Tongue (tissue), 2 donors: ENCODE data around the gene MGST2. TPM values are rescaled to one million over a fixed set of nuclear protein-coding genes. Genes with fewer than 3 reads are reported as not detected.

ENCODE experiments used
- DNase-seq: peaks from one replicate; pipeline ENCODE4 v3.0.0-alpha.2; 2015
- total RNA-seq: library from RNA; depleted of rRNA; stranded (reverse); fragments of >200 nt; gene quantifications from one replicate; pipeline ENCODE4 v1.2.3, GENCODE V29; 2014

The MGST2 gene
- total RNA-seq, 1 donor from 2014 or later: 34.0 TPM

GRCh38 chr4:139645458-139645857 lies 20.2 kb upstream of the MGST2 start:
- no peak for DNase-seq

GRCh38 chr4:139647184-139647583 lies 18.4 kb upstream of the MGST2 start:
- DNase-seq: no peak

GRCh38 chr4:139647952-139648351 lies 17.7 kb upstream of the MGST2 start:
- no peak for DNase-seq

DNA sequence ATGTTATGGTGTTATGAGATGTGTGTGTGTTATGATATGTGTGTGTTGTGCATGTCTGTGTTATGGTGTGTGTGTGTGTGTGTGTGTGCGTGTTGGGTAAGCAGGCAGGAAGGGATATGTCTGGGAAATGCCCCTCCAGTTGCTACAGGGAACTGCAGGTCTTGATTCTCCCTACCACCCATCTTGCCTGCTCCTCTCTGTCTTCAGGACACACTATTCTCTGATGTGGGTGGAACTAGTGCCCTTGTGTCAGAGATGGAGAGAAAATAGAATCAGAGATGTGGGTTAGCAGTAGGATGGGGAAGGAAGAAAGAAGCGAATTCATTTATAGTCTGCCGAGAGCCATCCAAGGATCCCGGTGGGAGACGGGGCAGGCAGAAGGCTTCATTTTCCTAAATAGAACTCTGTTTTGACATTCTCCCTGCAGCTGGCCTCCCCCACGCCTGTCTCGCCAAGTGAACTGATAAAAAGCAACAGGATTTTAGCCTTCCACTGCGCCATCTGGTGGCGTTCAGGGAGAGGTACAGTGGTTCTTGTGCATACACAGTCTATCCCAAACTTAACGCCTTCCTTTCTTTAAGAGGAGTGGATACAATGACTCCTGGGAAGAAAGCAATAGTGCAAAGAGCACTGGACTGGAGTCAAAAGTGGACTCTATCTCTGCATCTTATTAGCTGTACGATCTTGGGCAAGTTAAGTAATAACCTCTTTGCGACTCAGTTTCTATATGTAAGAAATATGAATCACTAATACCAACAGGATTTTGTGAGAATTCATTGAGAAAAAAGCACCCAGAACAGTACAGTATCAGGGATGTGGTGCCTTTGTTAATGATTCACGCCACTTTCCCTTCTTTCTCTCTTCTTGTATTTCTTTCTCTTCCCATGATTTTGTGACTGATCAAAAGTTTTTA lies 14.1 kb upstream of the MGST2 start:
- DNase-seq: peak; percentile 95

DNA sequence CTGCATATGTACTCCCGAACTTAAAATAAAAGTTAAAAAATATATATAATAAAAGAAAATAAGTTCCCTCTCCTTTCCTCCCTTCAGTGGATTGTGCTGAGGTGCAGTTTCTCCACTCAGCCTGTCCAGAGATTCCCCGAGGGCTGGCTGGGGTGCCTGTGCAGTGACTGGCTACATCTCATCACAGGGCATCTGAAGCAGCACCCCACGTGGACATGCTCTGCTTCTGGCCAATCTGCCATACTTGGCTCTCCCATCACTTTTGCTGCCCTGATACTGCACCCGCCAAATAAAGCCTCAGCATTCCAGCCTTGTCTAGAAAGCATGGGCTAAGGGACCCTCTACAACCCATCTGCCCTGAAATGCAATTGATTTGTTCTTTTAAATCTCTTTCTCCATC lies 11.1 kb upstream of the MGST2 start:
- DNase-seq: no peak

DNA sequence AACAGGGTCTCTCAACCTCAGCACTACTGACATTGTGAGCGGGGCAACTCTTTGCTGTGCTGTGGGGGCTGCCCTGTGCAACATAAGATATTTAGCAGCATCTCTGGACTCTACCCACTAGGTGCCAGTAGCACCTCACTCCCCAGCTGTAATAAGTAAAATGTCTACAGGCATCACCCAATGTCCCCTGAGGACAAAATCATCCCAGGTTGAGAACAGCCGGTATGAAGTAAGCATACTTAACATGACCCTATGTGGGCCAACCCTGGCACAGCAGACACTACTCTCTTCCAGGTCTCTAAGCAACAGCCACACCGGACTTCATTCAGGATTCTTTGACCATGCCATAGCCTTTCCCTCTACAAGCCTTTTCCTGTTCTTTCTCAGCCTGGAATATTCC lies 10.5 kb upstream of the MGST2 start:
- DNase-seq: peak; percentile 43

GRCh38 chr4:139656614-139657486 lies 8.8 kb upstream of the MGST2 start:
- peak; percentile 86 for DNase-seq

- DNase-seq: no peak
Observed at GRCh38 chr4:139658185-139658584, 7.4 kb upstream of the MGST2 start.

- DNase-seq: no peak
Observed at GRCh38 chr4:139658586-139659382, 6.8 kb upstream of the MGST2 start.

DNA sequence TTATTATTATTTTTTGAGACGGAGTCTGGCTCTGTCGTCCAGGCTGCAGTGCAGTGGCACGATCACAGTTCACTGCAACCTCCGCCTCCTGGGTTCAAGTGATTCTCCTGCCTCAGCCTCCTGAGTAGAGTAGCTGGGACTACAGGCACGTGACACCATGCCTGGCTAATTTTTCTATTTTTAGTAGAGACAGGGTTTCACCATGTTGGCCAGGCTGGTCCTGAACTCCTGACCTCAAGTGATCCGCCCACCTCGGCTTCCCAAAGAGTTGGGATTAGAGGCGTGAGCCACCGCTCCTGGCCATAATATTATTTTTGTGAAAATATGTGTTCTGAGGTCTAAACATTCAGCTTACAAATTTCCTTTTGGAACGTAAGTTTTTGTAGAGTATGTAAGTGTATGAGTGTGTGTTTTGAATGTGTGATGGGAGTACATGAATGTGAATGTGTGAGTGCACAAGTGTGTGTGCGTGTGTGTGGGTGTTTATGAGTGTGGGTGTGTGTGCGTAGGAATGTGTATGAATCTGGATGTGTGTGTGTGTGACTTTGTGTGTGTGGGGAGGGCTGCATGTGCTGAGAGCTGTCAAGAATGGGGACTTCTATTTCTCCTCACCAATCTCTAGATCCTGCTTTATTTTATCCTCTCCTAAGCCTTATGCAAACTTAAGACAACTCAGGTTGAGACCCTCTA lies 5.7 kb upstream of the MGST2 start:
- no peak for DNase-seq

DNA sequence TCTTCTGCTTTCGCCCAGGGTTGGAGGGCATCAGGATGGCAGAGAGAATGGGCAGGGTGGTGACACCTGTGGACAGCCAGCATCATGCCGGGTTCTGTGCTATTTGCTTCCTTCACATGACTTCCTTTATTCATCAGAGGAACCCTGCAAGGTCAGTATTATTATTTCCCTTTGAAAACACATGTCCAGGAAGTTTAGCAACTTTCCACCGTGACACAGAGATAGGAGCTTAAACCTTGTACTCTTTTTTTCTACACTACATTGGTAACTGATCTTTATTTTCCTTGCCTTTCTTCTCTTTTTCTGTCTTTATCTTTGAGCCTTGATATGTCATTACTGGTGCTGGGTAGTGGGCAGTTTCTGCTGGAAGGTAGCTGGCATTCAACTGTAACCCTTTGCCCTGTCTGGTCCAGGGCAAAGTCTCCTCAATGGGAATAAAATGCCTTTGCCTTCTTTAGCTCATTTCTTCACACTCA lies 5.0 kb upstream of the MGST2 start:
- no peak for DNase-seq

GRCh38 chr4:139663561-139664138 lies 2.0 kb upstream of the MGST2 start:
- no peak for DNase-seq

GRCh38 chr4:139664442-139664841 lies 1.2 kb upstream of the MGST2 start:
- DNase-seq: no peak

- no peak for DNase-seq
Observed at GRCh38 chr4:139665079-139665689, 435 bp upstream of the MGST2 start.

DNA sequence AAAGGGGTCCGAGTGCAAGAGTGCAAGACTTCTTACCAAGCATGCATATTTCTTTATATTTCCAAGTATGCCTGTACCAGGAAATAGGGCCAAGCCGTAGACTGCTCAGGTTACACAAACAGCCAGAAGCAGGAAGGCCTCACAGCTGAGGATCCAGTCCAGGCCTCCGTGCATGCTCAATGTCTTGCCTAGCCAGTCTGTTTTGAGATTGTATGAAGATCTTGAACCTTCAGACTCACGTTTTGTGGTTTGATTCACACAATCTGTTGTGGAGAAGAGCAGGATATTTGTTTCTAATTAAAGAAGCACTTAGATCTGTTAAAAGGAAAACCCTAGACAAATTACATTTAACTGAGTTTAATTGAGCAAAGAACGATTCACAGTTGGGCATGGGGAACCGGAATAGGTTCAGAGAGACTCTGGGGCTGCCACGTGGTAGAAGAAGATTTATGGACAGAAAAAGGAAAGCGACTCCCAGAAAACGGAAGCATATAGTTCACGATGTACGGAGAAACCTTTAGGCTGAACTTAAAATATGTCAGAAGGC lies 1.2 kb downstream of the MGST2 start:
- peak; percentile 87 for DNase-seq

DNA sequence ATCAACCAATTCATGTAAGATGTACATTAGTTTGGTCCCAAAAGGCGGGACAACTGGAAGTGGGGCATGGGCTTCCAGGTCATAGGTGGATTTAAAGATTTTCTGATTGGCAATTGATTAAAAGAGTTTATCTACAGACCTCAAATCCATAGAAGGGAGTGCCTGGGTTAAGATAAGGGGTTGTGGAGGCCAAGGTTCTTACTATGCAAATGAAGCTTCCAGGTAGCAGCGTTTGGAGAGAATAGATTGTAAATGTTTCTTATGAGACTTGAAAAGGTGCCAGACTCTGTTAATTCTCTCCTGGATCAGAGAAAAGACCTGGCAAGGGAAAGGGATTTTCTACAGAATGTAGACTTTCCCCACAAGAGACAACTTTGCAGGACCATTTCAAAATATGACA lies 2.4 kb downstream of the MGST2 start:
- no peak for DNase-seq

DNA sequence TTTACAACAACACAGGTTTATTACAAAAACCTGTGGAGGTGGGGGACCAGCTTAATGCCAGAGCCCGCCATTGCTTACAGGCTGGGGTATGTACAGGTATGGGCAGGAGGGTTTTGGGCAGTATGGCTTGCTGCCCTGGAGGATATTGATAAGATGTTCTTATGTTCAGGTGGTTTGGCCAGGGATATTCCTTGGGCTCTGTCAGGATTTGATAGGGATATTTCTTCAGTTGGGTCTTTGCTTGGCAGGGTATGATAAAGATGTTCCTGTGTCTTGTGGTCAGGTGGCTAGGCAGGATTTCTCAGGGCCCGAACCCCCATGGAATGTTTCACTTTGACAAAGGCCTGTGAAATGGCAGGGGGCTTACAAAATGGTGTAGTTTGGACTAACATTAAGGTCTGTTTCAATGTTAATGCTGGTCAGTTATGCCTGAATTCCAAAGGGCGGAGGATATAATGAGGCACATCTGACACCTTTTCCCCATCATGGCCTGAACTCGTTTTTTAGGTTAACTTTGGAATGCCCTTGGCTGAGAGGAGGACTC lies 3.1 kb downstream of the MGST2 start:
- DNase-seq: no peak

DNA sequence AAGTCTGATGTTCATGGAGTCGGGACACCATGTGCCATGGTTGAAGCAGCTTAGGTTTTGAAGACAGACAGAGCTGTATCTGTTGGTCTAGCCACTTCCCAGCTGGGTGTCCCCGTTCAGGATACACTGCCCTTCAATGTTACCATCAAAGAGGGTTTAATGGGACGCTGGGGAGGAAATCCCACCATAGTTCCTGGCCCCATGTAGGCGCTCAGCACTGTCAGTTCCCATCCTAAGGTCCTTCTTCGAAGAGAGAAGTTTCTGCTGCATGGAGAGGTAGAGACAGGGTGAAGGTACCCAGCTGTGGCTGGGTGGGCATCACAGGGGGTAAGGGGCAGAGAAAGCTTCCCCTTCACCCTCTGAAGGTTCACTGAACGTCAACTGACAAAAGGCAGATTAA lies 3.7 kb downstream of the MGST2 start:
- DNase-seq: no peak

DNA sequence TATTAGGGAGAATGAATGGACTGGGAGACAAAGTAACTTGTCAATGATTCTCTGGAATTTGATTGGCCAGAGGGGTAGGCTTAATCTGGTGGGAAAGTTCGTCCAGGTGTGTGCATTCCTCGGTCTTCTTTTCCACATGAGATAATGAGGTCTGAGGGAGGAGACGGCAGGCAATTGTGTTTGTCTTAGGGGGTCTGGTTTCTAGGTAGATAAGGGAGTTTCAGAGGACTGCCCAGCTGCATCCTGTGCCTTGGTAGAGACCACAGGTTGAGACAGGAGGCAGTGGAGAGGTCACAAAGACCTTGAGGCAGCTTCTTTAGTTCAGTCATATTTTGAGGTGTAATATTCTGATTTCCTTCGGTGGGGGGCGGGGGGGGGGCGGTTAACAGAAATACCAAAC lies 4.3 kb downstream of the MGST2 start:
- no peak for DNase-seq

- no peak for DNase-seq
Observed at GRCh38 chr4:139670775-139671174, 5.2 kb downstream of the MGST2 start.
